Neuronal stem cell (in vitro differentiated cells): ENCODE results near the gene PROKR1.
"Not testable (repeated sequence)": the region's sequence is repeated elsewhere in the genome, so short reads cannot be mapped to it uniquely, and the experiment has no call there.

Experiments
- DNase-seq: peaks from one replicate; pipeline ENCODE4 v3.0.0-alpha.2; 2013; ENCODE audit warnings: low spot score
- H2AFZ ChIP-seq: one replicate; pipeline ENCODE4 v1.6.1; 2013; ENCODE audit warnings: mild to moderate bottlenecking, low read length, inconsistent platforms
- H2AK5ac ChIP-seq: 2 replicates; pipeline ENCODE4 v1.6.1; 2013; ENCODE audit warnings: low read depth, mild to moderate bottlenecking, inconsistent platforms, low read length, moderate library complexity, mixed read lengths
- H2BK120ac ChIP-seq: 2 replicates; pipeline ENCODE4 v1.6.1; 2013; ENCODE audit warnings: low read depth, mild to moderate bottlenecking, inconsistent platforms, low read length, moderate library complexity, mixed read lengths
- H2BK12ac ChIP-seq: one replicate; pipeline ENCODE4 v1.6.1; 2013; ENCODE audit warnings: low read length, inconsistent platforms
- H2BK15ac ChIP-seq: 2 replicates; pipeline ENCODE4 v1.6.1; 2013; ENCODE audit warnings: mild to moderate bottlenecking, low read length, inconsistent platforms, mixed read lengths
- H2BK5ac ChIP-seq: one replicate; pipeline ENCODE4 v1.6.1; 2013; ENCODE audit warnings: inconsistent platforms, mild to moderate bottlenecking, low read length, moderate library complexity
- H3K14ac ChIP-seq: one replicate; pipeline ENCODE4 v1.6.1; 2013; ENCODE audit warnings: low read length, inconsistent platforms
- H3K18ac ChIP-seq: 2 replicates; pipeline ENCODE4 v1.6.1; 2013; ENCODE audit warnings: low read length, inconsistent platforms
- H3K23ac ChIP-seq: 2 replicates; pipeline ENCODE4 v1.6.1; 2013; ENCODE audit warnings: low read depth, mild to moderate bottlenecking, mixed read lengths, low read length, inconsistent platforms; ENCODE audit not compliant: poor library complexity
- H3K27ac ChIP-seq: replicated peaks from 3 replicates; pipeline ENCODE4 v1.5.1; 2013; ENCODE audit warnings: low read length, inconsistent platforms
- H3K27me3 ChIP-seq, 3 experiments: 2 replicates each; pipeline ENCODE4 v1.6.1; 2013; ENCODE audit warnings: low read length in 3 of 3, mild to moderate bottlenecking in 2 of 3, inconsistent platforms in 1 of 3, low read depth in 1 of 3, mixed read lengths in 1 of 3, moderate library complexity in 1 of 3; ENCODE audit not compliant: control insufficient read depth in 3 of 3, insufficient read depth in 3 of 3
- H3K36me3 ChIP-seq, 2 donors: replicated peaks in 1 of 2; 2 replicates each; pipeline ENCODE4 v1.6.1; 2013; ENCODE audit warnings: low read length in 2 of 2; ENCODE audit not compliant: control insufficient read depth in 2 of 2, insufficient read depth in 2 of 2
- H3K4ac ChIP-seq: 2 replicates; pipeline ENCODE4 v1.6.1; 2013; ENCODE audit warnings: inconsistent platforms, mild to moderate bottlenecking, low read length, moderate library complexity
- H3K4me1 ChIP-seq, 2 donors: 1 replicate in 1 of 2; 2 replicates in 1 of 2; pipeline ENCODE4 v1.6.1; 2013; ENCODE audit warnings: low read length in 2 of 2, low read depth in 1 of 2; ENCODE audit not compliant: control insufficient read depth in 2 of 2, insufficient read depth in 1 of 2
- H3K4me2 ChIP-seq: one replicate; pipeline ENCODE4 v1.6.1; 2013; ENCODE audit warnings: mild to moderate bottlenecking, low read length, inconsistent platforms; ENCODE audit not compliant: insufficient read depth, poor library complexity, severe bottlenecking
- H3K4me3 ChIP-seq, 2 donors: 2 replicates each; pipeline ENCODE4 v1.5.1; 2013; ENCODE audit warnings: low read length in 2 of 2, mild to moderate bottlenecking in 2 of 2, inconsistent platforms in 1 of 2, moderate library complexity in 1 of 2
- H3K79me1 ChIP-seq: one replicate; pipeline ENCODE4 v1.6.1; 2013; ENCODE audit warnings: low read depth, mild to moderate bottlenecking, inconsistent platforms, low read length, moderate library complexity
- H3K9ac ChIP-seq: one replicate; pipeline ENCODE4 v1.6.1; 2013; ENCODE audit warnings: mild to moderate bottlenecking, low read depth, low read length, inconsistent platforms; ENCODE audit not compliant: poor library complexity
- H3K9me3 ChIP-seq, 2 donors: replicated peaks in 1 of 2; 2 replicates each; pipeline versions ENCODE3 to v1.6.1; 2013; ENCODE audit warnings: low read length in 2 of 2, mild to moderate bottlenecking in 2 of 2, inconsistent platforms in 1 of 2, low read depth in 1 of 2, mixed read lengths in 1 of 2, moderate library complexity in 1 of 2; ENCODE audit not compliant: control insufficient read depth in 2 of 2, insufficient read depth in 1 of 2
- H4K8ac ChIP-seq: one replicate; pipeline ENCODE4 v1.6.1; 2013; ENCODE audit warnings: low read depth, mild to moderate bottlenecking, inconsistent platforms, low read length, moderate library complexity
- H4K91ac ChIP-seq: one replicate; pipeline ENCODE4 v1.6.1; 2013; ENCODE audit warnings: low read length, low read depth, mild to moderate bottlenecking, inconsistent platforms; ENCODE audit not compliant: poor library complexity
- WGBS, 2 donors: extraction: QIAGEN DNeasy Blood & Tissue Kit; methylation state at CpG; one replicate each; pipeline ENCODE4 v1.1.7; 2013; ENCODE audit warnings: missing lambda C conversion rate in 2 of 2, mixed read lengths in 1 of 2; ENCODE audit not compliant: insufficient read length in 2 of 2, insufficient replicate concordance in 1 of 2; ENCODE audit errors: extremely low coverage in 2 of 2; 5-methylcytosine and 5-hydroxymethylcytosine counted together

PROKR1 gene

DNA sequence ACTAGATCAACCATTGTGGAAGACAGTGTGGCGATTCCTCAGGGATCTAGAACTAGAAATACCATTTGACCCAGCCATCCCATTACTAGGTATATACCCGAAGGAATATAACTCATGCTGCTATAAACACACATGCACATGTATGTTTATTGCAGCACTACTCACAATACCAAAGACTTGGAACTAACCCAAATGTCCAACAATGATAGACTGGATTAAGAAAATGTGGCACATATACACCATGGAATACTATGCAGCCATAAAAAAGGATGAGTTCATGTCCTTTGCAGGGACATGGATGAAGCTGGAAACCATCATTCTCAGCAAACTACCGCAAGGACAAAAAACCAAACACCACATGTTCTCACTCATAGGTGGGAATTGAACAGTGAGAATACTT lies 42.9 kb upstream of the PROKR1 start:
- not testable (repeated sequence) for H3K4me1 ChIP-seq, H3K23ac ChIP-seq, H3K4me2 ChIP-seq, H4K91ac ChIP-seq, H2AK5ac ChIP-seq, H3K27ac ChIP-seq, H2BK5ac ChIP-seq, H3K4me3 ChIP-seq, H3K4ac ChIP-seq, H3K14ac ChIP-seq, H4K8ac ChIP-seq, H2BK12ac ChIP-seq, H3K79me1 ChIP-seq, H2AFZ ChIP-seq, H3K18ac ChIP-seq, H2BK120ac ChIP-seq, H3K9ac ChIP-seq, H3K27me3 ChIP-seq, H3K9me3 ChIP-seq, DNase-seq, H3K36me3 ChIP-seq, H2BK15ac ChIP-seq
- WGBS, 2 donors = no CpG with 5 or more reads among the region's 3 CpGs

GRCh38 chr2:68603059-68603458 lies 40.3 kb upstream of the PROKR1 start:
- Histone ChIP-seq H4K8ac (no peak overlapping the region), H2BK12ac (no peak overlapping the region), H2BK15ac (no peak overlapping the region), H4K91ac (no peak overlapping the region), H3K4me3 (no peak overlapping the region), H3K4me2 (no peak overlapping the region), H3K4ac (no peak overlapping the region), H3K4me1 (no peaks in the 10 kb centered on the region), H3K36me3 (no peaks in the 10 kb centered on the region), H3K27me3 (no peaks in the 10 kb centered on the region), H3K9ac (no peak overlapping the region), H3K9me3 (no peaks in the 10 kb centered on the region), H2BK5ac (no peak overlapping the region), H3K27ac (no peak overlapping the region), H2AFZ (no peak overlapping the region), H3K79me1 (no peaks in the 10 kb centered on the region), H3K14ac (no peak overlapping the region), H3K18ac (no peak overlapping the region), H2AK5ac (no peak overlapping the region), H2BK120ac (no peak overlapping the region), H3K23ac (no peak overlapping the region)
- no peak for DNase-seq
- no CpG with 5 or more reads among the region's 1 CpG for WGBS, 2 donors

DNA sequence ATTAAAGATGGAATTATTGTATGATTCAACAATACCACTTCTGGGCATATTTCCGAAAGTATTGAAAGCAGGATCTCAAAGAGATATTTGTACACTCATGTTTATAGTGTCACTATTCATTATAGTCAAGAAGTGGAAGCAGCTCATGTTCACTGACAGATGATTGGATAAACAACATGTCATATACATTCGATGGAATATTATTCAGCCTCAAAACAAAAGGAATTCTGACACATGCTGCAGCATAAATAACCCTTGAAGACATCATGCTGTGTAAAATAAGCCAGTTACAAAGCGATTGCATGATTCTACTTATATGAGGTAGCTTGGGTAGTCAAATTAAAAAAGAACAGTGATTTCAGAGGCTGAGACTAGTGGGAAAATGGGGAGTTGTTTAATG lies 39.3 kb upstream of the PROKR1 start:
- no peaks in the 10 kb centered on the region for H3K36me3 ChIP-seq
- no peak overlapping the region for H2BK5ac ChIP-seq
- no peak for DNase-seq
- no peak overlapping the region for H2AFZ ChIP-seq
- no peaks in the 10 kb centered on the region for H3K79me1 ChIP-seq
- no peak overlapping the region for H3K18ac ChIP-seq
- H3K9ac ChIP-seq = no peak overlapping the region
- no peaks in the 10 kb centered on the region for H3K4me1 ChIP-seq
- H4K8ac ChIP-seq = no peak overlapping the region
- no peak overlapping the region for H3K4me3 ChIP-seq
- no peaks in the 10 kb centered on the region for H3K27me3 ChIP-seq
- H3K4me2 ChIP-seq = no peak overlapping the region
- H2BK120ac ChIP-seq = no peak overlapping the region
- no peak overlapping the region for H4K91ac ChIP-seq
- H3K23ac ChIP-seq = no peak overlapping the region
- no CpG with 5 or more reads among the region's 3 CpGs for WGBS, 2 donors
- H2BK15ac ChIP-seq = no peak overlapping the region
- no peak overlapping the region for H3K27ac ChIP-seq
- no peaks in the 10 kb centered on the region for H3K9me3 ChIP-seq
- no peak overlapping the region for H3K14ac ChIP-seq
- H2AK5ac ChIP-seq = no peak overlapping the region
- no peak overlapping the region for H2BK12ac ChIP-seq
- H3K4ac ChIP-seq = no peak overlapping the region

DNA sequence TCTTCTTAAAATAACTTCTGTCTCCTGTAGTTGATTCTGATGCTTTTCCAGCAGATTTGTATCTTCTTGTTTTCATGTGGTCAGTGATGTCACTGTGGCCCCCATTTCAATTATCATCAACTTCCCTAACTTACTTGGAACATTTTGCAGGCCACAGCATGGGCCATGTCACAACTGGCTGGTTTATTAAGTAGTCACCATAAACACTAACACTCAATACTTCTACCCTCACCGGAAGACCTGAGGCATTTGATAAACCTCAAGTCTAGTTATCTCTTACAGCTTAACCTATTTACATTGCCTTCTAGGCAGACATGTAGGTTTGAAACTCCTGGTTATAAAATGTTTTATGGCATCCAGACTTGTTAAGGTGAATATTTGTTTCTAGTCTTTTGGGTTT lies 37.4 kb upstream of the PROKR1 start:
- Histone ChIP-seq H3K27ac (no peak overlapping the region), H3K36me3 (no peaks in the 10 kb centered on the region), H3K23ac (no peak overlapping the region), H3K4me2 (no peak overlapping the region), H3K79me1 (no peaks in the 10 kb centered on the region), H3K27me3 (no peaks in the 10 kb centered on the region), H2BK12ac (no peak overlapping the region), H2BK120ac (no peak overlapping the region), H3K4ac (no peak overlapping the region), H3K14ac (no peak overlapping the region), H2AK5ac (no peak overlapping the region), H3K4me3 (no peak overlapping the region), H3K4me1 (no peaks in the 10 kb centered on the region), H2AFZ (no peak overlapping the region), H4K8ac (no peak overlapping the region), H3K18ac (no peak overlapping the region), H4K91ac (no peak overlapping the region), H2BK15ac (no peak overlapping the region), H3K9ac (no peak overlapping the region), H3K9me3 (peaks cover 0 to 2% of the 10 kb centered on the region in 2 donors), H2BK5ac (no peak overlapping the region)
- no CpG with 5 or more reads among the region's 1 CpG for WGBS, 2 donors
- no peak for DNase-seq
